ENCODE results near the gene TARP.

Gene TARP

GRCh38 chr7:38309555-38309954 is 36.1 kb upstream of the TARP start:
- Histone ChIP-seq H3K4me1 (peaks cover 0 to 34% (median 0%) of the 10 kb centered on the region in 4 donors), H3K27me3 (no peaks in the 10 kb centered on the region), H3K4me3 (no peak overlapping the region), H3K36me3 (no peaks in the 10 kb centered on the region), H3K9me3 (no peaks in the 10 kb centered on the region), H3K27ac (no peak overlapping the region)
- TF ChIP-seq CTCF (IDR thresholded peaks at IDR 0.05) = no peak
- no peak for TF ChIP-seq EP300 (IDR thresholded peaks at IDR 0.05)
- no peak for TF ChIP-seq POLR2A (IDR thresholded peaks at IDR 0.05)
- no peak for DNase-seq (ENCODE audit: low spot score in 2 of 2)
- 85 to 95% methylated on average over 5 of the region's 5 CpGs for WGBS, 2 donors

- H3K27me3 ChIP-seq = no peaks in the 10 kb centered on the region
- no peak overlapping the region for H3K27ac ChIP-seq
- H3K9me3 ChIP-seq = no peaks in the 10 kb centered on the region
- 97 to 100% methylated on average over 2 of the region's 2 CpGs for WGBS, 2 donors
- no peaks in the 10 kb centered on the region for H3K36me3 ChIP-seq
- no peak overlapping the region for H3K4me3 ChIP-seq
- DNase-seq (ENCODE audit: low spot score in 2 of 2) = no peak
- TF ChIP-seq EP300 (IDR thresholded peaks at IDR 0.05) (no peak), POLR2A (IDR thresholded peaks at IDR 0.05) (no peak), CTCF (IDR thresholded peaks at IDR 0.05) (no peak)
- peaks cover 0 to 33% (median 0%) of the 10 kb centered on the region in 4 donors for H3K4me1 ChIP-seq
Observed at GRCh38 chr7:38308140-38308539, 34.7 kb upstream of the TARP start.

- Histone ChIP-seq H3K9me3 (no peaks in the 10 kb centered on the region), H3K27me3 (no peaks in the 10 kb centered on the region), H3K27ac (no peak overlapping the region), H3K36me3 (no peaks in the 10 kb centered on the region), H3K4me1 (peaks cover 0 to 28% (median 0%) of the 10 kb centered on the region in 4 donors), H3K4me3 (no peak overlapping the region)
- no peak for DNase-seq (ENCODE audit: low spot score in 2 of 2)
- no peak for TF ChIP-seq EP300 (IDR thresholded peaks at IDR 0.05)
- 88 to 94% methylated on average over 3 of the region's 3 CpGs for WGBS, 2 donors
Observed at GRCh38 chr7:38307640-38308039, 34.2 kb upstream of the TARP start.

GRCh38 chr7:38306914-38307313 is 33.5 kb upstream of the TARP start:
- Histone ChIP-seq H3K4me3 (no peak overlapping the region), H3K27ac (no peak overlapping the region), H3K4me1 (peaks cover 0 to 24% (median 0%) of the 10 kb centered on the region in 4 donors), H3K36me3 (no peaks in the 10 kb centered on the region), H3K27me3 (no peaks in the 10 kb centered on the region), H3K9me3 (no peaks in the 10 kb centered on the region)
- WGBS, 2 donors = 87 to 93% methylated on average over 2 of the region's 2 CpGs
- DNase-seq (ENCODE audit: low spot score in 2 of 2) = no peak
- TF ChIP-seq EP300 (IDR thresholded peaks at IDR 0.05) = no peak
- TF ChIP-seq POLR2A (IDR thresholded peaks at IDR 0.05) = no peak
- TF ChIP-seq CTCF (IDR thresholded peaks at IDR 0.05) = no peak

- DNase-seq (ENCODE audit: low spot score in 2 of 2) = no peak
- WGBS, 2 donors = 25 to 32% methylated on average over 3 of the region's 3 CpGs
- Histone ChIP-seq H3K27me3 (no peaks in the 10 kb centered on the region), H3K4me3 (no peak overlapping the region), H3K9me3 (no peaks in the 10 kb centered on the region), H3K4me1 (peaks cover 0 to 16% (median 0%) of the 10 kb centered on the region in 4 donors), H3K27ac (no peak overlapping the region), H3K36me3 (no peaks in the 10 kb centered on the region)
- TF ChIP-seq EP300 (IDR thresholded peaks at IDR 0.05) (no peak), POLR2A (IDR thresholded peaks at IDR 0.05) (no peak), CTCF (IDR thresholded peaks at IDR 0.05) (no peak)
Observed at GRCh38 chr7:38306171-38306570, 32.7 kb upstream of the TARP start.

- 87 to 90% methylated on average over 2 of the region's 2 CpGs for WGBS, 2 donors
- no peak for DNase-seq (ENCODE audit: low spot score in 2 of 2)
- Histone ChIP-seq H3K4me3 (no peak overlapping the region), H3K4me1 (peaks cover 0 to 7% (median 0%) of the 10 kb centered on the region in 4 donors), H3K27me3 (no peaks in the 10 kb centered on the region), H3K36me3 (no peaks in the 10 kb centered on the region), H3K9me3 (no peaks in the 10 kb centered on the region), H3K27ac (no peak overlapping the region)
- no peak for TF ChIP-seq EP300 (IDR thresholded peaks at IDR 0.05)
- TF ChIP-seq POLR2A (IDR thresholded peaks at IDR 0.05) = no peak
- no peak for TF ChIP-seq CTCF (IDR thresholded peaks at IDR 0.05)
Observed at GRCh38 chr7:38303866-38304265, 30.4 kb upstream of the TARP start.

Measured in tibial nerve (tissue), 4 donors.